OCI-LY1 (cell line): ENCODE measurements around the gene PSMG1.

Experiments
- CTCF ChIP-seq: fragments of 200-600 bp; sonication (generic), shearing (Covaris generic); IDR thresholded peaks from 2 replicates; pipeline ENCODE4 v1.5.1; 2017; ENCODE audit warnings: mild to moderate bottlenecking, antibody characterized with exemption, low read length, moderate library complexity, mixed read lengths
- EZH2 ChIP-seq: fragments of 200-600 bp; sonication (generic), shearing (Covaris generic); IDR thresholded peaks from 2 replicates; pipeline ENCODE4 v1.8.0; 2017; ENCODE audit warnings: borderline replicate concordance, mixed run types, mild to moderate bottlenecking, antibody characterized with exemption, low read length, moderate library complexity, mixed read lengths

DNA sequence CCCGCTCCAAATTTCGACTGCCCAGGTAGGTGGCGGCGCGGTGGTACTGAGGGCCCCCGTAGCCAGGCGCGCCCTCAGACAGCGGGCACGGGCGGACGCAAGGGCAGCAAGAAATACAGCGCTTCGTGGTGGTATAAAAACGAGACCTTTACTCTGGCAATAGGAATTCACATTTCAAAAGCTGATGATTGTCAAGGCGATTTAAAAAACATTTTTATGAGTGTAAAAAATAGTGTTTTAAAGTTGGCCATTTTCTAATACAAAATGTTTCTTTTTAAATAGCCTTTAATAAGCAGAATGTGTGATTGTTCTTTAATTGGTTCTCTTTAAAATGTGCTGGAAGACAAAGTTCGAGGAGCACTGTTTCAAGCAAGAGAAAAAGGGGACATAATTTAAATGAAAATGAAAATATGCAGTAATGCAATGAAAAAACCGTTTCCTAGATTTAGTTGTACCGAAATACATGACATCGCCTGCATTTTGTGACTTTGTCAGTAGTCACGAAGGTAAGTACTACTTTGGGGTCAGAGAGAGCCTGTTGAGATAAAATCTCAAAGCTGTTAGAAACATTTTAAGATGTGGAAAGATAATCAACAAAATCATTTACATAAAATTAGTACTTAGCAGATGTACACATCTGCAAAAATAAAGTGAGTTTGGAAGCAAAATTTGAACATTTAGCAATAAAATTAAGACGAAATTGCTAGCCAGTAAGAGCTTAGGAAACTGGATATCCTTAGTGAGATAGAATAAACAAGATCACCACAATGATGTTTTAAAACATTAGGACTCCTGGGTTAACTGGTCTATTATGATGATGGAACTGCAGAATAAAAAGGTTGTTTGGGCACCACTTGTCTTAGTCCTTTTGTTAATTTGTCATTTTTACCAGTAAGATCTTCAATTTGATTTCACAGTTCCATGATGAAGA, 1.1 kb upstream of the PSMG1 start:
- TF ChIP-seq CTCF: no peak
- TF ChIP-seq EZH2: no peak
